HepG2 (cell line): ENCODE results near the gene PANK2. TPM values are rescaled to one million over a fixed set of nuclear protein-coding genes. Genes with fewer than 3 reads are reported as not detected.

ENCODE experiments used
- CBX2 ChIP-seq, 2 experiments: fragments of 200-600 bp in 1 of 2; sonication (generic); formaldehyde crosslinking in 1 of 2; IDR thresholded peaks; 2 replicates each; pipeline versions ENCODE4 v1.7.0 to v1.8.1; 2018 to 2022; ENCODE audit warnings: low read depth in 2 of 2, low read length in 1 of 2, mild to moderate bottlenecking in 1 of 2, missing genetic modification reagents in 1 of 2
- DNMT3B ChIP-seq: conservative IDR thresholded peaks from 2 replicates; pipeline ENCODE4 v1.6.1; 2016; ENCODE audit warnings: missing biosample characterization, control low read depth
- HNF4A ChIP-seq: sonication (generic); formaldehyde crosslinking; IDR thresholded peaks from 2 replicates; pipeline ENCODE4 v1.4.0; 2020; ENCODE audit warnings: missing genetic modification reagents
- KMT2A ChIP-seq: sonication (generic); formaldehyde crosslinking; IDR thresholded peaks from 2 replicates; pipeline ENCODE4 v1.4.0; 2020; ENCODE audit warnings: missing genetic modification reagents
- TARDBP ChIP-seq: sonication (generic); formaldehyde crosslinking; IDR thresholded peaks from 2 replicates; pipeline ENCODE4 v1.8.0; 2022; ENCODE audit warnings: mild to moderate bottlenecking, missing genetic modification reagents
- XRCC5 ChIP-seq: fragments of 200-400 bp; formaldehyde crosslinking; optimal IDR thresholded peaks from 2 replicates; pipeline ENCODE3; 2017; ENCODE audit warnings: mild to moderate bottlenecking, low read length
- ZBTB1 ChIP-seq: sonication (generic); formaldehyde crosslinking; IDR thresholded peaks from 2 replicates; pipeline ENCODE4 v1.4.0; 2020; ENCODE audit warnings: missing genetic modification reagents, borderline replicate concordance
- ZBTB37 ChIP-seq: sonication (generic); formaldehyde crosslinking; IDR thresholded peaks from 2 replicates; pipeline ENCODE4 v1.4.0; 2020; ENCODE audit warnings: mild to moderate bottlenecking, missing genetic modification reagents
- ZMYM4 ChIP-seq: sonication (generic); formaldehyde crosslinking; IDR thresholded peaks from 2 replicates; pipeline ENCODE4 v1.8.1; 2023; ENCODE audit warnings: mild to moderate bottlenecking, missing genetic modification reagents
- ZNF160 ChIP-seq: sonication (generic); formaldehyde crosslinking; IDR thresholded peaks from 2 replicates; pipeline ENCODE4 v1.8.0; 2022; ENCODE audit warnings: mild to moderate bottlenecking, inconsistent platforms, missing genetic modification reagents
- ZNF224 ChIP-seq: sonication (generic); formaldehyde crosslinking; IDR thresholded peaks from 2 replicates; pipeline ENCODE4 v1.5.0; 2020; ENCODE audit warnings: mild to moderate bottlenecking, missing genetic modification reagents
- ZNF446 ChIP-seq: sonication (generic); formaldehyde crosslinking; IDR thresholded peaks from 2 replicates; pipeline ENCODE4 v1.5.0; 2020; ENCODE audit warnings: mild to moderate bottlenecking, missing genetic modification reagents
- ZNF558 ChIP-seq: sonication (generic); formaldehyde crosslinking; IDR thresholded peaks from 2 replicates; pipeline ENCODE4 v1.9.0; 2022; ENCODE audit warnings: mild to moderate bottlenecking, missing genetic modification reagents, borderline replicate concordance
- ZNF616 ChIP-seq: sonication (generic); formaldehyde crosslinking; IDR thresholded peaks from 2 replicates; pipeline ENCODE4 v1.5.0; 2020; ENCODE audit warnings: low read depth, mild to moderate bottlenecking, missing genetic modification reagents
- polyA plus RNA-seq, 8 experiments: library from polyadenylated mRNA; depleted of rRNA in 3 of 8; stranded (reverse) in 7 of 8; unstranded in 1 of 8; fragments of >200 nt; fragmentation: Illumina TruSeq in 4 of 8; extraction: Trizol in 4 of 8; gene quantifications; 2 replicates each; pipeline versions ENCODE4 v1.2.1 to v1.2.3, GENCODE V29; 2011 to 2016; ENCODE audit warnings: low read depth in 4 of 8, missing spikeins in 1 of 8, mixed read lengths in 1 of 8; ENCODE audit not compliant: insufficient read depth in 1 of 8
- total RNA-seq, 5 experiments: library from RNA; depleted of rRNA; stranded (reverse); fragments of >200 nt; fragmentation: Illumina TruSeq; extraction: Trizol; gene quantifications; 2 replicates each; pipeline ENCODE4 v1.2.3, GENCODE V29; 2016; ENCODE audit warnings: low read depth in 1 of 5
- TF ChIP-seq, protein P1 (sequence below): sonication (generic); formaldehyde crosslinking; conservative IDR thresholded peaks from 2 replicates; pipeline ENCODE4 v1.8.0; 2022; ENCODE audit warnings: mild to moderate bottlenecking, moderate library complexity, missing genetic modification reagents

PANK2 gene
- total and polyA plus RNA-seq, 2 of the 13 experiments (the other 11 are each of a cell fraction or from before 2014, with no cell fraction given): 39.2 to 123 TPM

GRCh38 chr20:3889489-3890397 is 556 bp downstream of the PANK2 start (continued):
- TF ChIP-seq, protein P1, sequence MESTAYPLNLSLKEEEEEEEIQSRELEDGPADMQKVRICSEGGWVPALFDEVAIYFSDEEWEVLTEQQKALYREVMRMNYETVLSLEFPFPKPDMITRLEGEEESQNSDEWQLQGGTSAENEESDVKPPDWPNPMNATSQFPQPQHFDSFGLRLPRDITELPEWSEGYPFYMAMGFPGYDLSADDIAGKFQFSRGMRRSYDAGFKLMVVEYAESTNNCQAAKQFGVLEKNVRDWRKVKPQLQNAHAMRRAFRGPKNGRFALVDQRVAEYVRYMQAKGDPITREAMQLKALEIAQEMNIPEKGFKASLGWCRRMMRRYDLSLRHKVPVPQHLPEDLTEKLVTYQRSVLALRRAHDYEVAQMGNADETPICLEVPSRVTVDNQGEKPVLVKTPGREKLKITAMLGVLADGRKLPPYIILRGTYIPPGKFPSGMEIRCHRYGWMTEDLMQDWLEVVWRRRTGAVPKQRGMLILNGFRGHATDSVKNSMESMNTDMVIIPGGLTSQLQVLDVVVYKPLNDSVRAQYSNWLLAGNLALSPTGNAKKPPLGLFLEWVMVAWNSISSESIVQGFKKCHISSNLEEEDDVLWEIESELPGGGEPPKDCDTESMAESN: no peak
- TF ChIP-seq ZNF224 (CRISPR knock-in tag): no peak
- peak; percentile 31; the same call in 1 of the 2 replicates for TF ChIP-seq ZNF616 (CRISPR knock-in tag)
- no peak for TF ChIP-seq ZMYM4 (CRISPR knock-in tag)
- no peak for TF ChIP-seq HNF4A (CRISPR knock-in tag)
- peak; percentile 25 for TF ChIP-seq XRCC5
- 0 out of 2 replicates have a peak, but pooled peaks have one; percentile 35 for TF ChIP-seq ZNF160
- TF ChIP-seq KMT2A (CRISPR knock-in tag): 0 out of 2 replicates have a peak, but pooled peaks have one; percentile 46
- peak; percentile 0; the same call in 1 of the 2 replicates for TF ChIP-seq TARDBP (CRISPR knock-in tag)
- TF ChIP-seq ZBTB1: peak; percentile 93
- TF ChIP-seq CBX2 (IDR thresholded peaks at IDR 0.05; ENCODE audit: low read depth, low read length): no peak
- peak; percentile 56; the same call in 1 of the 2 replicates for TF ChIP-seq CBX2 (CRISPR knock-in tag; IDR thresholded peaks at IDR 0.05; ENCODE audit: low read depth)
- 0 out of 2 replicates have a peak, but pooled peaks have one; percentile 22 for TF ChIP-seq ZBTB37
- TF ChIP-seq ZNF558 (CRISPR knock-in tag): peak; percentile 23; the same call in 1 of the 2 replicates
- 0 out of 2 replicates have a peak, but pooled peaks have one; percentile 44 for TF ChIP-seq ZNF446 (CRISPR knock-in tag)
- peak; percentile 89; the same call in 1 of the 2 replicates for TF ChIP-seq DNMT3B (CRISPR knock-in tag)
- TF ChIP-seq, all 625 proteins: peak for 150
